Measurements from ENCODE around the gene ANO3. TPM values are rescaled to one million over a fixed set of nuclear protein-coding genes. Genes with fewer than 3 reads are reported as not detected.

The ANO3 gene
- polyA plus RNA-seq, 3 donors = not detected

GRCh38 chr11:26621132-26621531, 289.2 kb downstream of the ANO3 start:
- no peak overlapping the region for H3K4me3 ChIP-seq (replicated peaks in 1 of 3; ENCODE audit: low read depth in 2 of 3, low read length in 3 of 3)
- H3K27me3 Mint-ChIP-seq (ENCODE audit: low read depth in 3 of 3) = peaks cover 0 to 2% (median 0%) of the 10 kb centered on the region in 3 donors
- H2AFZ ChIP-seq (ENCODE audit: insufficient read depth, low read depth, low read length, poor library complexity, severe bottlenecking) = no peak overlapping the region
- H3K27ac Mint-ChIP-seq = no peak overlapping the region
- intact Hi-C loops (cut with micrococcal nuclease) = no loop called here
- no peaks in the 10 kb centered on the region for H3K36me3 Mint-ChIP-seq
- no peak overlapping the region for H3K27ac ChIP-seq (ENCODE audit: low read depth in 1 of 2, low read length in 2 of 2)
- H4K20me1 ChIP-seq (ENCODE audit: insufficient read depth, low read length) = no peaks in the 10 kb centered on the region
- no peak overlapping the region for H3K4me2 ChIP-seq (replicated peaks; ENCODE audit: extremely low read depth, low read length, poor library complexity, severe bottlenecking)
- H3K79me2 ChIP-seq (ENCODE audit: insufficient read depth, low read length) = no peaks in the 10 kb centered on the region
- no peaks in the 10 kb centered on the region for H3K9me3 ChIP-seq (replicated peaks in 1 of 2; ENCODE audit: control insufficient read depth in 1 of 2, insufficient read depth in 1 of 2, low read length in 2 of 2)
- no peak overlapping the region for H3K4me3 Mint-ChIP-seq
- H3K27me3 ChIP-seq (ENCODE audit: control insufficient read depth in 2 of 2, insufficient read depth in 2 of 2, low read length in 2 of 2) = no peaks in the 10 kb centered on the region
- H3K4me1 Mint-ChIP-seq = no peaks in the 10 kb centered on the region
- no peak for DNase-seq
- no peaks in the 10 kb centered on the region for H3K36me3 ChIP-seq (replicated peaks in 1 of 2; ENCODE audit: control insufficient read depth in 1 of 2, insufficient read depth in 2 of 2, low read length in 2 of 2)
- H3K9me3 Mint-ChIP-seq = peaks cover 0 to 4% (median 0%) of the 10 kb centered on the region in 7 donors
- H3K9ac ChIP-seq (ENCODE audit: insufficient read depth, low read length, poor library complexity, severe bottlenecking) = no peak overlapping the region
- no peak for TF ChIP-seq CTCF (IDR thresholded peaks at IDR 0.05)
- no peaks in the 10 kb centered on the region for H3K4me1 ChIP-seq (ENCODE audit: control insufficient read depth in 1 of 2, insufficient read depth in 2 of 2, low read length in 2 of 2)

- Histone ChIP-seq H3K36me3 (replicated peaks in 1 of 2; ENCODE audit: control insufficient read depth in 1 of 2, insufficient read depth in 2 of 2, low read length in 2 of 2) (no peaks in the 10 kb centered on the region), H3K27me3 (ENCODE audit: control insufficient read depth in 2 of 2, insufficient read depth in 2 of 2, low read length in 2 of 2) (no peaks in the 10 kb centered on the region), H3K4me3 (replicated peaks in 1 of 3; ENCODE audit: low read depth in 2 of 3, low read length in 3 of 3) (no peak overlapping the region), H4K20me1 (ENCODE audit: insufficient read depth, low read length) (no peaks in the 10 kb centered on the region), H2AFZ (ENCODE audit: insufficient read depth, low read depth, low read length, poor library complexity, severe bottlenecking) (no peak overlapping the region), H3K9me3 (replicated peaks in 1 of 2; ENCODE audit: control insufficient read depth in 1 of 2, insufficient read depth in 1 of 2, low read length in 2 of 2) (no peaks in the 10 kb centered on the region), H3K4me1 (ENCODE audit: control insufficient read depth in 1 of 2, insufficient read depth in 2 of 2, low read length in 2 of 2) (no peaks in the 10 kb centered on the region), H3K27ac (ENCODE audit: low read depth in 1 of 2, low read length in 2 of 2) (no peak overlapping the region), H3K79me2 (ENCODE audit: insufficient read depth, low read length) (no peaks in the 10 kb centered on the region), H3K9ac (ENCODE audit: insufficient read depth, low read length, poor library complexity, severe bottlenecking) (no peak overlapping the region), H3K4me2 (replicated peaks; ENCODE audit: extremely low read depth, low read length, poor library complexity, severe bottlenecking) (no peak overlapping the region)
- Mint-ChIP-seq H3K9me3 (peaks cover 0 to 2% (median 0%) of the 10 kb centered on the region in 7 donors), H3K4me3 (no peak overlapping the region), H3K4me1 (no peaks in the 10 kb centered on the region), H3K27ac (no peak overlapping the region), H3K36me3 (no peaks in the 10 kb centered on the region), H3K27me3 (ENCODE audit: low read depth in 3 of 3) (peaks cover 0 to 2% (median 0%) of the 10 kb centered on the region in 3 donors)
- 91% methylated on average over 2 of the region's 2 CpGs for WGBS (ENCODE audit: insufficient coverage)
- no peak for DNase-seq
- intact Hi-C loops (cut with micrococcal nuclease) = no loop called here
- no peak for TF ChIP-seq CTCF (IDR thresholded peaks at IDR 0.05)
These were observed 290.3 kb downstream of the ANO3 start for GRCh38 chr11:26622181-26622580.
